HG03571 (cell line): ENCODE measurements around the gene BAMBI.

Source experiments
- ATAC-seq: cut with Tn5 transposase; IDR thresholded peaks from one replicate; pipeline ENCODE4 v1.9.1; 2021; ENCODE audit not compliant: unreplicated experiment

Gene BAMBI

GRCh38 chr10:28674782-28675181 lies 2.5 kb upstream of the BAMBI start:
- ATAC-seq: no peak

GRCh38 chr10:28676326-28676967 lies 874 bp upstream of the BAMBI start:
- no peak for ATAC-seq

GRCh38 chr10:28677888-28678686 lies 766 bp downstream of the BAMBI start:
- ATAC-seq: no peak

- no peak for ATAC-seq
Observed at GRCh38 chr10:28678687-28679457, 1.6 kb downstream of the BAMBI start.

- ATAC-seq: no peak
Observed at GRCh38 chr10:28679581-28680357, 2.4 kb downstream of the BAMBI start.

- no peak for ATAC-seq
Observed at GRCh38 chr10:28680358-28680752, 3.0 kb downstream of the BAMBI start.

GRCh38 chr10:28681291-28681763 lies 4.0 kb downstream of the BAMBI start:
- no peak for ATAC-seq

- ATAC-seq: no peak
Observed at GRCh38 chr10:28681928-28682750, 4.8 kb downstream of the BAMBI start.

- no peak for ATAC-seq
Observed at GRCh38 chr10:28684157-28684985, 7.0 kb downstream of the BAMBI start.

- ATAC-seq: no peak
Observed at GRCh38 chr10:28684986-28685580, 7.8 kb downstream of the BAMBI start.

GRCh38 chr10:28685717-28686116 lies 8.4 kb downstream of the BAMBI start:
- no peak for ATAC-seq

GRCh38 chr10:28686835-28687682 lies 9.7 kb downstream of the BAMBI start:
- ATAC-seq: no peak

GRCh38 chr10:28687683-28688001 lies 10.3 kb downstream of the BAMBI start:
- ATAC-seq: no peak

GRCh38 chr10:28690545-28690944 lies 13.2 kb downstream of the BAMBI start:
- ATAC-seq: no peak

GRCh38 chr10:28691187-28691694 lies 13.9 kb downstream of the BAMBI start:
- no peak for ATAC-seq

GRCh38 chr10:28692050-28692449 lies 14.7 kb downstream of the BAMBI start:
- ATAC-seq: no peak

GRCh38 chr10:28694530-28694929 lies 17.2 kb downstream of the BAMBI start:
- no peak for ATAC-seq

- ATAC-seq: no peak
Observed at GRCh38 chr10:28698075-28698474, 20.8 kb downstream of the BAMBI start.
